ENCODE results near the gene MRPL2.

The MRPL2 gene

DNA sequence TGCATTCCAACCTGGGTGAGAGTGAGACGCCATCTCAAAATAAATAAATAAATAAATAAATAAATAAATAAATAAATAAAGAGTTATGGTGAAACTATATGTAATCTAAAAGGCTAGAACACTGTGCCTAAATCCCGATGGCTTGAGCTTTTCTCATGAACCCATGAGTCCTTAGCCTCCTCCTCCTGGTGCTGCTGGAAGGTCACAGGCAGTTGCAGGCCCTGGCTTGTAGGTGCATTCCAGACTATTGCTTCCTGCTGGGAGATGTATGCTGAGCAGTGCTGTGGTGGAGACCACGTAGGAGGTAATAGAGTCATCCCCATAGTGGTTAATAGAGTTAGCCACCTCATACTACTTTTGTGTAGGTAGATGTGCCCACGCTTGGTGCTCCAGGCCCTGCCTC, 29.4 kb upstream of the MRPL2 start (continued):
- TF ChIP-seq ZNF600 (tag by site-specific recombination; IDR thresholded peaks at IDR 0.05) = peak; percentile 92
- TF ChIP-seq ZNF629 (tag by site-specific recombination; IDR thresholded peaks at IDR 0.05) = peak; percentile 74
- TF ChIP-seq ZNF548 (tag by site-specific recombination; IDR thresholded peaks at IDR 0.05) = no peak; the same call in 1 of the 2 replicates
- TF ChIP-seq, protein P1, sequence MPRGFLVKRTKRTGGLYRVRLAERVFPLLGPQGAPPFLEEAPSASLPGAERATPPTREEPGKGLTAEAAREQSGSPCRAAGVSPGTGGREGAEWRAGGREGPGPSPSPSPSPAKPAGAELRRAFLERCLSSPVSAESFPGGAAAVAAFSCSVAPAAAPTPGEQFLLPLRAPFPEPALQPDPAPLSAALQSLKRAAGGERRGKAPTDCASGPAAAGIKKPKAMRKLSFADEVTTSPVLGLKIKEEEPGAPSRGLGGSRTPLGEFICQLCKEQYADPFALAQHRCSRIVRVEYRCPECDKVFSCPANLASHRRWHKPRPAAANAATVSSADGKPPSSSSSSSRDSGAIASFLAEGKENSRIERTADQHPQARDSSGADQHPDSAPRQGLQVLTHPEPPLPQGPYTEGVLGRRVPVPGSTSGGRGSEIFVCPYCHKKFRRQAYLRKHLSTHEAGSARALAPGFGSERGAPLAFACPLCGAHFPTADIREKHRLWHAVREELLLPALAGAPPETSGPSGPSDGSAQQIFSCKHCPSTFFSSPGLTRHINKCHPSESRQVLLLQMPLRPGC (tag by site-specific recombination; IDR thresholded peaks at IDR 0.05) = peak; percentile 50; the same call in 1 of the 2 replicates
- TF ChIP-seq ZNF585B (tag by site-specific recombination; IDR thresholded peaks at IDR 0.05) = no peak
- TF ChIP-seq ZNF623 (tag by site-specific recombination; IDR thresholded peaks at IDR 0.05) = peak; percentile 90
- TF ChIP-seq ZSCAN23 (tag by site-specific recombination; IDR thresholded peaks at IDR 0.05) = peak; percentile 81; the same call in 1 of the 2 replicates
- no peak for TF ChIP-seq REPIN1 (tag by site-specific recombination; IDR thresholded peaks at IDR 0.05; ENCODE audit: low read depth)
- peak; percentile 85 for TF ChIP-seq ZNF610 (tag by site-specific recombination; IDR thresholded peaks at IDR 0.05; ENCODE audit: borderline replicate concordance)
- TF ChIP-seq BCL11A (tag by site-specific recombination; IDR thresholded peaks at IDR 0.05; ENCODE audit: low read depth) = 0 out of 2 replicates have a peak, but pooled peaks have one; percentile 17
- peak; percentile 95 for TF ChIP-seq ZNF558 (tag by site-specific recombination; IDR thresholded peaks at IDR 0.05)
- TF ChIP-seq SCRT1 (tag by site-specific recombination; IDR thresholded peaks at IDR 0.05; ENCODE audit: borderline replicate concordance) = no peak
- no peak for TF ChIP-seq ZSCAN16 (tag by site-specific recombination; IDR thresholded peaks at IDR 0.05)
- no peak for TF ChIP-seq ZBTB20 (tag by site-specific recombination; IDR thresholded peaks at IDR 0.05)
- peak; percentile 89 for TF ChIP-seq ZNF223 (tag by site-specific recombination; IDR thresholded peaks at IDR 0.05)
- 0 out of 2 replicates have a peak, but pooled peaks have one; percentile 32 for TF ChIP-seq WT1 (tag by site-specific recombination; IDR thresholded peaks at IDR 0.05)
- no peak for TF ChIP-seq ZNF132 (tag by site-specific recombination; IDR thresholded peaks at IDR 0.05; ENCODE audit: borderline replicate concordance)
- TF ChIP-seq ZNF140 (tag by site-specific recombination; IDR thresholded peaks at IDR 0.05) = peak; percentile 98
- TF ChIP-seq ZNF266 (tag by site-specific recombination; IDR thresholded peaks at IDR 0.05; ENCODE audit: low read depth) = peak; percentile 98
- TF ChIP-seq ZNF544 (tag by site-specific recombination; IDR thresholded peaks at IDR 0.05) = no peak
- TF ChIP-seq GFI1B (tag by site-specific recombination; IDR thresholded peaks at IDR 0.05) = peak; percentile 73
- TF ChIP-seq ZBTB1 (tag by site-specific recombination; IDR thresholded peaks at IDR 0.05) = peak; percentile 86; the same call in 1 of the 2 replicates
- TF ChIP-seq ZIC2 (tag by site-specific recombination; IDR thresholded peaks at IDR 0.05) = peak; percentile 68
- TF ChIP-seq ZNF426 (tag by site-specific recombination; IDR thresholded peaks at IDR 0.05) = peak; percentile 99
- peak; percentile 42; the same call in 1 of the 2 replicates for TF ChIP-seq ZNF10 (tag by site-specific recombination; IDR thresholded peaks at IDR 0.05)

DNA sequence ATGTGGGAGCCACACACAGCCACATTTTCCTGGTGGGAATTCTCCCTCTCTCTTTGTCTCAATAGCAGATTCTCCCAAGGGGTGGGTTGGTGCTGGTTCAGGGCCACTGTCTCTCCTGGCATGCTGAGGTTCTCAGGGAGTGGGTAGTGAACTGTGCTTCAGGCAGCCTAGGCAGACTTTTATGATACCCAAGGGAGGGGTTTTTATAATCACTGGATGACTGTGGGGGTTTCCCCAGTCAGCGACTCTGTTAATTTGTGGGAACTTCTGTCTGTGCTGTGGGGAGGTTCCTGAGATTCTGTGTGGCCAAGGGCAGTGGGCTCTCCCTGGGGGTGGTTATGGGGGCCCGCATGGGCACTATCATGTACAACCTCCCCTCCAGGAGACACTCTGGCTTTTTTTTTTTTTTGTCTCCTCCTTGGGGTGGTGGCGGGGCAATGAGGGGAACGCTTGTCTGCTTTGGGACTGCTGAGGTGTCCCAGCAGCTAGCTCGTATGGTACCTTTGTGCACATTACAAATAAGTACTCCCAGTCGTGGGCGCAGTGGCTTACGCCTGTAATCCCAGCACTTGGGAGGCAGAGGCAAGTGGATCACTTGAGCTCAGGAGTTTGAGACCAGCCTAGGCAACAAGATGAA, 26.9 kb upstream of the MRPL2 start:
- no peaks in the 10 kb centered on the region for H3K9me3 ChIP-seq (ENCODE audit: control insufficient read depth, insufficient read depth, low read depth, low read length)
- no peak overlapping the region for H3K27ac ChIP-seq (ENCODE audit: extremely low read depth, low read depth, low read length)
- H3K36me3 ChIP-seq (ENCODE audit: control insufficient read depth in 2 of 2, insufficient read depth in 1 of 2, low read length in 2 of 2) = no peaks in the 10 kb centered on the region
- POLR2A ChIA-PET = interaction anchor here (0.5 to 1.5 kb wide), 5 partner anchors 9 to 32 kb away, joined by 3 to 4 read pairs (median 4); partner anchors contain the start of genes CUL7 and PTK7
- CTCF ChIA-PET = interaction anchor here (1.4 kb wide), 1 partner anchor 57 kb away, joined by 6 read pairs; no protein-coding TSS in a partner anchor
- H3K4me3 ChIP-seq (ENCODE audit: low read depth, low read length) = no peak overlapping the region
- peaks cover 27% of the 10 kb centered on the region for H3K4me1 ChIP-seq (ENCODE audit: control insufficient read depth, insufficient read depth, low read length)
- no peak for TF ChIP-seq MZF1 (tag by site-specific recombination; IDR thresholded peaks at IDR 0.05; ENCODE audit: borderline replicate concordance)
- TF ChIP-seq ZIC2 (tag by site-specific recombination; IDR thresholded peaks at IDR 0.05) = peak; percentile 42
- TF ChIP-seq, protein P2, sequence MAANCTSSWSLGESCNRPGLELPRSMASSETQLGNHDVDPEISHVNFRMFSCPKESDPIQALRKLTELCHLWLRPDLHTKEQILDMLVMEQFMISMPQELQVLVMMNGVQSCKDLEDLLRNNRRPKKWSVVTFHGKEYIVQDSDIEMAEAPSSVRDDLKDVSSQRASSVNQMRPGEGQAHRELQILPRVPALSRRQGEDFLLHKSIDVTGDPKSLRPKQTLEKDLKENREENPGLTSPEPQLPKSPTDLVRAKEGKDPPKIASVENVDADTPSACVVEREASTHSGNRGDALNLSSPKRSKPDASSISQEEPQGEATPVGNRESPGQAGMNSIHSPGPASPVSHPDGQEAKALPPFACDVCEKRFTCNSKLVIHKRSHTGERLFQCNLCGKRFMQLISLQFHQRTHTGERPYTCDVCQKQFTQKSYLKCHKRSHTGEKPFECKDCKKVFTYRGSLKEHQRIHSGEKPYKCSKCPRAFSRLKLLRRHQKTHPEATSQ (tag by site-specific recombination; IDR thresholded peaks at IDR 0.05) = no peak
- no peak for TF ChIP-seq KLF7 (tag by site-specific recombination; IDR thresholded peaks at IDR 0.05; ENCODE audit: borderline replicate concordance)
- TF ChIP-seq EGR2 (tag by site-specific recombination; IDR thresholded peaks at IDR 0.05; ENCODE audit: low read depth) = peak; percentile 20; the same call in 1 of the 2 replicates
- TF ChIP-seq, protein P3, sequence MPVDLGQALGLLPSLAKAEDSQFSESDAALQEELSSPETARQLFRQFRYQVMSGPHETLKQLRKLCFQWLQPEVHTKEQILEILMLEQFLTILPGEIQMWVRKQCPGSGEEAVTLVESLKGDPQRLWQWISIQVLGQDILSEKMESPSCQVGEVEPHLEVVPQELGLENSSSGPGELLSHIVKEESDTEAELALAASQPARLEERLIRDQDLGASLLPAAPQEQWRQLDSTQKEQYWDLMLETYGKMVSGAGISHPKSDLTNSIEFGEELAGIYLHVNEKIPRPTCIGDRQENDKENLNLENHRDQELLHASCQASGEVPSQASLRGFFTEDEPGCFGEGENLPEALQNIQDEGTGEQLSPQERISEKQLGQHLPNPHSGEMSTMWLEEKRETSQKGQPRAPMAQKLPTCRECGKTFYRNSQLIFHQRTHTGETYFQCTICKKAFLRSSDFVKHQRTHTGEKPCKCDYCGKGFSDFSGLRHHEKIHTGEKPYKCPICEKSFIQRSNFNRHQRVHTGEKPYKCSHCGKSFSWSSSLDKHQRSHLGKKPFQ (tag by site-specific recombination; IDR thresholded peaks at IDR 0.05) = no peak
- no peak for TF ChIP-seq ZNF473 (tag by site-specific recombination; IDR thresholded peaks at IDR 0.05)
- TF ChIP-seq HOXA7 (CRISPR knock-in tag; IDR thresholded peaks at IDR 0.05; ENCODE audit: borderline replicate concordance) = no peak
- no peak for TF ChIP-seq ZNF223 (tag by site-specific recombination; IDR thresholded peaks at IDR 0.05)

Data from HEK293 (cell line).